Hindlimb muscle (tissue), 1 donor: Measurements from ENCODE around the gene OBSCN. TPM values are rescaled to one million over a fixed set of nuclear protein-coding genes. Genes with fewer than 3 reads are reported as not detected.

Experiments
- DNase-seq: peaks from one replicate; pipeline ENCODE4 v3.0.0-alpha.2; 2013
- polyA plus RNA-seq: library from polyadenylated mRNA; unstranded; fragments of 120-200 nt; gene quantifications from one replicate; pipeline ENCODE4 v1.2.1, GENCODE V29; 2013; ENCODE audit not compliant: insufficient read length

The OBSCN gene
- polyA plus RNA-seq, 1 donor: 556 TPM

- no peak for DNase-seq
Measured at GRCh38 chr1:228381356-228381755, 173.5 kb downstream of the OBSCN start.

- DNase-seq: no peak
Measured at GRCh38 chr1:228383773-228384172, 175.9 kb downstream of the OBSCN start.

DNA sequence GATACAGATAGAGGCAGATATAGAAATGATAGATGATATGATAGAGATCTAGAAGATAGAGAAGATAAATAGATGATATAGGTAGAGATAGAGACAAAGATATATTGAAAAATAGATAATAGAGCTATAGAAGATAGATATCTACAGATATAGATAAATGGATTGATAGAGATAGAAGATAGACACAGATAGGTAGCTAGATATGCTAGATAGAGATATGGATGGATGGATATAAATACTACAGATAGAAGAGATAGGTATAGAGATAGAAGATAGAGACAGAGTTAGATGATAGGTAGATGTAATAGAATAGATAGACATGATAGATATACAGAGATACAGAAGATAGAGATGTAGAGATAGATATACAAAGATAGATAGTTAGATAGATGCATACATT lies 177.4 kb downstream of the OBSCN start:
- DNase-seq: no peak

- DNase-seq: no peak
Measured at GRCh38 chr1:228387321-228387720, 179.5 kb downstream of the OBSCN start.

GRCh38 chr1:228390649-228391048 lies 182.8 kb downstream of the OBSCN start:
- DNase-seq: no peak

DNA sequence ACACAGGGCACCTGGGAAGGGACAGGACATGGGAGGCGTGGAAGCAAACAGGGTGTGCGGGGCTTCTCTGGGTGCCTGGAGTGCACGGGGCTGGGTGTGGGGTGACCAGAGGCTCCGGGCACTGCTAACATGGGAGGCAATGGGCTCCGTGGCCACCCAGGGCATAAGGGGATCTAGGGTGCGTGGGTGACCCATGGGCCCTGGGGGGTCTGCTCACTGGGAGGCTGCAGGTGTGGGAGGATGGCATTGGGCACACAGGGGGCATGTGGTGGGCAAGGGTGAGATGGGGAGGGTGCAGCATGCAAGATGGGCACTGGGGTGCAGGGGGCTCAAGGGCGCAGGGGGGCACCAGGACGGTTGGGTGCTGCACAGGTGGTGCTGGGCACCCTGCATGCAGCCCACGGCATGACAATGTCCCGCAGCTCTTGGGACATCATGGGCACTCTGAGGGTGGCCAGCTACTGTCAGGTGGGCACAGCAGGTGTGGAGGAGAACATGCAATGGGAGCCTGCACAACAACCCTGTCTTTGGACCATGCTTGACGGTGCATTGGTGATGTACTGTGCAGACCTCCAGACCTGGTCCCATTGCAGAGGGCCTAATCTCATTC lies 183.7 kb downstream of the OBSCN start:
- no peak for DNase-seq

GRCh38 chr1:228392111-228392936 lies 184.5 kb downstream of the OBSCN start:
- DNase-seq: no peak

DNA sequence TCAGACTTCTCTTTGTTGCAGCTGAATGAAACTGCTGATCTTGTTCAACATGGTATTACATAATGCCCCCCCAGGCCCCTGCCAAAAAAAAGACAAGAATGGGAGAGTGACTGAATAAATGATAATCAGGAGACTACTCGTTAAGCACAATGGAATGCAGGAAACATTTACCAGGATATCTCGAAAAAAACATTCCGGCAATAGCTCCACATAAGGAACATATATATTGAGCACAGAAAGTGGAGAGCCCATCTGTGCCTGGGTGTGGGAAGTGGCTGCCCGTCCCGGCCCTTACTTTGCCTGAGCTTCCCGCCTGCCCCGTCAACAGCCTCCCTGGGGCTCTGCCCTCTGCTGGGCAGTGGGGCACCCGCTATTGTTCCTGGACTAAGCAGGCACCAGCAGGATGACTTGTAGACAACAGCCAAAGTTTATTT lies 185.4 kb downstream of the OBSCN start:
- DNase-seq: no peak

DNA sequence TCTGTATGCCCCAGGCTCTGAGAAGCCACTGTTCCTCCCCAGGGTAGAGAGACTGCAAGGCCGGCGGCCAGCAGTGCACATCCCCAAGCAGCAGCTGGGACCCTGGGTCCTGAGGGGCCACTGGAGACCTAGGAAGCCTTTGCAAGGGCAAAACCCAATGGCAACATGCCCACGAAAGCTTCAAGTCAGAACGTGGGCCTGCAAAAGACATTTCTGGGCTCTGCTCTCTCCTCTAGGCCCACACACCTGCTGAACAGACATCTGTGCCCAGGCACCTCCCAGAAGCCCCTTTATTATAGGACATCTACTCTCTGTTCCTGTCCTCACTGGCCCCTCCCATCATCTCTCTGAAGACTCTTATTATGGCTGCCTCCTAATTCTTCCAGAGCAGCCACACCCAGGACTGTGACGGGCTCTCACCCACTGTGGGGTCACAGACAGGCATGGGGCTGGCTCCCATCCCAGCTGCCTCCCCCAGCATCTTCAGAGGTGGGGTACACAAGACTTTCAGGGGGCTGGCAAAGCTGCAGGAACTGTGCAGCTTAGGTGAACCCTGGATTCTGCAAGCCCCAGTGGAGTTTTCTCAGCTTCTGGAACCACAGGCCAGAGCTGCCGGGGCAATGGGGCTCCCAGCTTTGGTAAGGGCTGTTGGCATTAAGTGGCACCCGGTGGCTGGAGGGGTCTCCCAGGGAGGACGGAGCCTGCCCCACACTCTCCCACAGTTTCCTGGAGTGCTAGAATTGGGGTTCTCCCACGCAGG lies 186.1 kb downstream of the OBSCN start:
- DNase-seq: no peak

DNA sequence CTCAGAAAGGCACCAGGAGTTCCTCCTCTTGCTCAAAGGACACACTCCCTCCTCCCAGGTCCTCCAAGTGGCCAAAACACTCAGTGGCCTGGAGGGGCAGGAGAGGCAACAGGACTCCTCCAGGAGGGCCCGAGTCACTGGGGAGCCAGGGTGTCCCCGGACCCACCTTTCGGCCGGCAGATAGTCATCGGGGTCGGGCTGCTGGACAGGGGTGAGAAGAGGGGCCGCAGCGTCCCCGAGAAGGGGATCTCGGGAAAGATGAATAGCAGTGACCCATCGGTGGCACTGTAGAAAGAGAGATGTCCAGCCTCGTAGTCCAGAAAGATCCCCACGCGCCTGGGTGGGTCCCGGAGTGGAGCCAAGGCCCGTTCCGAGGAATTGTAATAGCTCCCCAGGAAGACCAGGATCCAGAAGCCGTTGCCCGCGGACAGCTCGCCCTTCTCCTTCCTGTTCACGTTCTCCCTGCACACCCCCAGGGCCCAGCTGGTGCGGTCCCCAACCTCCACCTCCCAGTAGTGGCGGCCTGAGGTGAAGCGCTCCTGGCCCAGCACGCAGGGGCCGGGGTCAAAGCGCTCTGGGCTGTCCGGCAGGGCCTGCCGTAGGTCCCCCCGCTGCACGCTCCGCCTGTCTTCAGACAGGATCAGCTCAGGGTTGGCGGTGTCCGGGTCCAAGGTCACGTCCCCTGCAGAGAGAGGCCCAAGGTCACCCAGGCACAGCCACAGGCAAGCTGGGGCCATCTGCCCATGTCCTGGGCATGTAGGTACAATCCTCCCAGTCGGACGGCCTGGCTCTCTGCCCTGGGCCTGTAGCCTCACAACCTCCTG lies 186.9 kb downstream of the OBSCN start:
- no peak for DNase-seq

DNA sequence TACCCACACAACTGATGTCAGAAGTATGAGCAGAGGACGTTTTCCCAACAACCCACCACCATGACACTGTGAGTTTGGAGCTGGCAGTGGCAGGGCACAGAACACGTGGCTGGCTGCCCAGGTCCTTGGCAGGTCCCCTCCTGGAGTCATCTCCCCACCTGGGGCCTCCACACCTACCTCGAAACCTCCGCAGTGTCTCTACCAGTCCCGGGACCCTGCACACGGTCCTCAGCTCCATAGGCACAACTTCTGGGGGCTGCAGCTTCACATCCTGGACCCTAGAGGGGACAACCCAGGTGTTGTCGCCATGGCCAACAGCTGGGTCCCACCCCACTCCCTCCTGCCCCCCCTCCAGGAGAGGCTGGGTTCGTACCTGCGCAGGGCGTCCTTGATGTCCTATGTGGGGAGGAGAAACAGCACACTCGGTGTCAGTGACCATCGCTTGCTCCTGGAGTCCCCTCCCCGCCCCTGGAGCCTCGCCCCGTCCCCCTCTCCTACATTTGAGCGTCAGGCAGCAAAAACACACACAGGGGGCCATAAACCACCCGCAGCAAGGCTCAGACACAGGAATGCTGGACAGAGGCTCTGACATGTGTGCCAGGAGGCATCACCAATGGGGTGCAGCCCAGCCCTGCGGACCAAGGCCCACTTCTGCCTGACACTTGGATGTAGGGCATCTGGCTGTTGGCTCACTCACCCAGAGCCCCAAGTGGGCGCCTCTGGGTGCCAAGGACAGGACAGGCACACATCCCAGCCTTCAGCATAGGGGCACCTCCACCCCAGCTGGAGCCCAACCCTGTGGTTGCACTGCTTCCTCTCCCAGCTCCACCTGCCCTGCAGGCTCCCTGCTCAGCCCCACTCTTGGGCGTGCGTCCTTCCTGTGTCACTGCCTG lies 189.2 kb downstream of the OBSCN start:
- no peak for DNase-seq

GRCh38 chr1:228397966-228398365 lies 190.1 kb downstream of the OBSCN start:
- no peak for DNase-seq

- no peak for DNase-seq
Measured at GRCh38 chr1:228398741-228399461, 191.1 kb downstream of the OBSCN start.

DNA sequence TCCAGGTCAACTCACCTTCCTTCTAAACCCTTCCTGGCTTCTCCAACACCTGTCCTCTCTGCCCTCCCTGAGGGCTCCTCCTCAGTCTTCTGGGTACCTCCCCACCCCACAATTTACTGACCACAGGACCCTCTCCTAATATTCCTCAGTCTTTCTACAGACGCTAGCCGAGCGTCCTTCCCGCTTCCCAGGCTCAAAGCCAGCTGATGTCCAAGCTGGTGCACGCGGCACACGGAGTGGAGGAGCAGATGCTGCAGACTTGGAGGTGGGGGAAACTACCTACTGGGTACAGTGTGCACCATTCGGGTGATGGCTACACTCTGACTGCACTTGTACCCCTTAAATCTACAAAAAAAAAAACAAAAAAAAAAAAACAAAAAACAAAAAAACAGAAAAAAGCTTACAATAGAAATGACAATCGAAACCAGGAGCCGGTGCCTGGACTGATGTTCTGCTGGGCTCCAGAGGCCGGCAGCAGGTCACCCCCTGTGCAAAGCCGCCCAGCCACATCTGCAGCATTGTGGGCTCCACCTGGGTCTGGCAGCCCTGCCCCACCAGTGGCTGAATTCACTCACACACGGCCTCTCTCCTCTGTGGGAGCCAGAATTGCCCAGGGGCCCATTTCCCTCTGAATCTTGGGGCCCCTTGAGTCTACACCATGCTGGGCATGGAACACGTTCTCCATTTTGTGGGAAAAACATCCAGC lies 191.8 kb downstream of the OBSCN start:
- no peak for DNase-seq

DNA sequence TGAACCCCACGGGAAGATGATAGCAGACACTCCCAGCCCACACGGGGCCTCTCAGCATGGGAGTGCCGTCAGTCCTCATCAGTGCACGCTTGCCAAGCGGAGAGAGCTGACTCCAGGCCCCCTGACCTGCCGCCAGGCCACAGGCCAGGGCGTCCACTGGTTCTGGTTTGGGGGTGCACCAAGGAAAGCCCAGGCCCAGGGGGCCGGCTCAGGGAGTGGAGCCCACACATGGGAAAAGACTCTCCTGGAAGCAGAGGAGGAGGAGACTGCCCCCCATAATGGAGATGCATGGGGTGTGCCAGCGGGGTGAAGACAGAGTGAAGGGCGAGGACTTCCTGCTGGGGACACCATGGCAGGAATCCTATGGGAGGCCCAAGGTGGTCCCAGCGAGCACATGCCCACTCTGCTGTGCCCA lies 192.4 kb downstream of the OBSCN start:
- no peak for DNase-seq

DNA sequence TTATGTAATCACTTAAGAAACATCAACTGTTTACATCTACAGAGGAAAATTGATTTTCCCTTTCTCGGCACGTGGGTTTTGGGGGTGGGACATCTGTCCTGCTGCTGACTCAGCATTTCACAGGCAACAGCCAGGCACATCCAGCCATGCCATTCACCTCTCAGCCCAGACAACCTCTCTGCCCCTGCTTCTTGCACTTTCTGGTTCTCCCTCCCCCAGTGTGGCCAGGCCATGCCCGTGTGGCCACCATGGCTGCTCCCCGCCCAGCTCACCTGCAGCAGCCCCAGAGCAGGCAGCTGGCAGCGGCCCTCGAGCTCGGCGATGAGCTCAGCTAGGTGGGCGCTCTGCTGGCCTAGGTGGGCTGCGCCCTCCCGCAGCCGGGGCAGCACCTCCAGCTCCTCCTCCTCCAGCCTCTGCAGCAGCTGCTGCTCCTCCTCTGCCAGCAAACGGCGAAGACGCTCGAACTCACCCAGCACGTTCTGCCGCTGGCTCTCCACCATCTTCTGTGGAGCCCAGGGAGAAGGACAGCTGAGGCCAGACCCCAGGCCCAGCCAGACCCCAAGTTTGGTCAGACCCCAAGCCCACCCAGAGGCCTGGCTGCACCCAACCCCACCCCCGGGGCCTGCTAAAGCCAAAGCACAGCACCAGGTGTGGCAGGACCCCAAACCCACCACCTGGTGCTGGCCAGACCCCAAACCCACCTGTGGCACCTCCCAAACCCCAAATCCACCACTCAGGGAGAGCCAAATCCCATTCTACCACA lies 193.0 kb downstream of the OBSCN start:
- DNase-seq: no peak

DNA sequence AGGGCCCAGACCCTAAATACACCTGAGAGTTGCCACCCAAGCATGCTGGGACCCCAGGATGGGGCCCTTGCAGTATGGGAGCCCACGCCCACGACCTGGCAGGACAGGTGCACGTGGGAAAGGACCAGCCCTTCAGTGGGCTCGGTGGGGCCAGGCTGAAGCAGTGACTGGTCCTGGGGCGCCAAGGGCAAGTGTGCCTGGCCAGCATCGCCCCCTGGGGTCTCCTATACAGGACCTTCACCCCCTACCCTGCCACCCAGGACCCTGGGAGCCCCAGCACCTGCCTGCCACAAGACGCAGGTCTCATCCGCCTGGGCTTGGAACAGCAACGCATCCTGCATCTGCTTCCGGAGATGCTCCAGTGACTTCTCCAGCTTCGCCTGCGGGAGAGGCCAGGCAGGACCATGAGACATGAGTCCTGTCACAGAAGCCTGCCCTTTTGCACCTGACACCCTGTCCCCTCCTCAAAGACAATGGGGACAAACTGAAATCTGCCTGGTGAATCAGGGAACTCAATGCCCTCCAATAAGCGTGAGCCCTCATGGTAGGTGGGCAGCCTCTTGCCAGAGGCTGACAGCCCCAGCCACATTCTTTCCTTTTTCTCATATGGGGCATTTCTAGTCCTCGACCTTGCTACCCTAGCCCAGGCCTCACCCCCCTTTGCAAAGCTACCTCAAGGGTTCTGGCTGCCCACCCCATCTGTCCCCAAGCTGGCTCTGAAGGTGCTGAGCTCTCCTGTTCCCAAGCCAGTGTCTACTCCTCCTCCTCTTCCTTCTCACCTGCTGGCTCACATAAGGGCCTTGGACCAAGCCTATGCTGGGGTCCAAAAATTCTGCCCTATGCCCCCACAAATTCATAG lies 194.2 kb downstream of the OBSCN start:
- DNase-seq: no peak

GRCh38 chr1:228402641-228403025 lies 194.8 kb downstream of the OBSCN start:
- DNase-seq: no peak
